ENCODE data around the gene PTPN23. TPM values are rescaled to one million over a fixed set of nuclear protein-coding genes. Genes with fewer than 3 reads are reported as not detected.

The PTPN23 gene
- total and polyA plus RNA-seq, 2 experiments from 2014 or later: 14.3 to 48.8 TPM

DNA sequence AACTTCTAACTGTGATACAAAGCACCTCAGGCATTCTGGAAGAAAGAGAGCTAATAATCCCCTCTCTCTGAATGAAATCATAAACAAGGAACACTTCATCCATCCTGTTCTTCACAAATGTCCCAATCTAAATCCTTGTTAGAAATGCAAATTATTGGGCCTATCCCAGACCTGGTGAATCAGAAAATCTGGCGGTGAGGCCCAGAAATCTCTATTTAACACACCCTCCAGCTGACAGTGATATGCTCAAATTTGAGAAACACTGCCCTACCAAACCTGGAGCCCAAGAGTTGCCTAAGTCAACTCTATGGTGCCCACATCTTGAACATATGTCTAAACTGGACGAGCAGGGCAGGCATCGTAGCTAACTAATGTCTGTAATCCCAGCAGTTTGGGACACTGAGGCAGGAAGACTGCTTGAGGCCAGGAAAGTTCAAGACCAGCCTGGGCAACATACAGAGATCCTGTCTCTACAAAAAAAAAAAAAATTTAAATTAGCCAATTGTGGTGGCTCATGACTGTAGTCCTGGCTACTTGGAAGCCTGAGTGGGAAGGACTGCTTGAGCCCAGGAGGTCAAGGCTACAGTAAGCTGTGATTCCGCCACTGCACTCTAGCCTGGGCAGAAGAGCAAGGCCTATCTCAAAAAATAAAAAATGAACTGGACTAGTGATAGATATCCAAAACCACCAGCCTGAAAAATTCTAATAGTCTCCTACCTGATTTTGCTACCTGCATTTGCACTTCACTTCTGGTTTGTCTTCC lies 71.8 kb downstream of the PTPN23 start:
- Histone ChIP-seq H3K9me2 (ENCODE audit: insufficient read depth) (no peaks in the 10 kb centered on the region), H3F3A (replicated peaks; ENCODE audit: low read depth) (no peaks in the 10 kb centered on the region; the same call in 1 of the 2 replicates), H3K27me3 (ENCODE audit: insufficient read depth) (no peaks in the 10 kb centered on the region), H3K4me1 (ENCODE audit: insufficient read depth) (no peaks in the 10 kb centered on the region; the same call in 1 of the 2 replicates), H3K4me2 (no peak overlapping the region), H3K79me2 (replicated peaks; ENCODE audit: insufficient read depth) (peaks cover 83% of the 10 kb centered on the region), H3K36me3 (ENCODE audit: insufficient read depth) (no peaks in the 10 kb centered on the region), H3K27ac (ENCODE audit: low read depth) (no peak overlapping the region), H4K20me1 (replicated peaks; ENCODE audit: insufficient read depth) (peaks cover 21% of the 10 kb centered on the region), H2AFZ (no peak overlapping the region), H3K4me3 (no peak overlapping the region)
- no peak for DNase-seq (ENCODE audit: low spot score)
- H3K4me1 Mint-ChIP-seq: no peaks in the 10 kb centered on the region
- H3K36me3 Mint-ChIP-seq (ENCODE audit: low read depth): peaks cover 10% of the 10 kb centered on the region; the same call in 2 of the 3 replicates
- H3K4me3 Mint-ChIP-seq: no peak overlapping the region
- H3K27me3 Mint-ChIP-seq (ENCODE audit: insufficient read depth, low read depth, poor library complexity): no peaks in the 10 kb centered on the region
- TF ChIP-seq POLR2AphosphoS5 (IDR thresholded peaks at IDR 0.05; ENCODE audit: low read depth): no peak
- no peak for TF ChIP-seq ZNF462 (CRISPR knock-in tag; IDR thresholded peaks at IDR 0.05)
- TF ChIP-seq ZNF331 (CRISPR knock-in tag; IDR thresholded peaks at IDR 0.05; ENCODE audit: low read depth): no peak
- no peak for TF ChIP-seq EZH2phosphoT487 (IDR thresholded peaks at IDR 0.05; ENCODE audit: unreplicated experiment)
- no peak for TF ChIP-seq STAT1 (IDR thresholded peaks at IDR 0.05; ENCODE audit: unreplicated experiment)
- no peak for TF ChIP-seq EZH2 (IDR thresholded peaks at IDR 0.05; ENCODE audit: low read depth, unreplicated experiment)
- TF ChIP-seq CREB1 (CRISPR knock-in tag; IDR thresholded peaks at IDR 0.05; ENCODE audit: low read depth): no peak
- TF ChIP-seq, protein P1, sequence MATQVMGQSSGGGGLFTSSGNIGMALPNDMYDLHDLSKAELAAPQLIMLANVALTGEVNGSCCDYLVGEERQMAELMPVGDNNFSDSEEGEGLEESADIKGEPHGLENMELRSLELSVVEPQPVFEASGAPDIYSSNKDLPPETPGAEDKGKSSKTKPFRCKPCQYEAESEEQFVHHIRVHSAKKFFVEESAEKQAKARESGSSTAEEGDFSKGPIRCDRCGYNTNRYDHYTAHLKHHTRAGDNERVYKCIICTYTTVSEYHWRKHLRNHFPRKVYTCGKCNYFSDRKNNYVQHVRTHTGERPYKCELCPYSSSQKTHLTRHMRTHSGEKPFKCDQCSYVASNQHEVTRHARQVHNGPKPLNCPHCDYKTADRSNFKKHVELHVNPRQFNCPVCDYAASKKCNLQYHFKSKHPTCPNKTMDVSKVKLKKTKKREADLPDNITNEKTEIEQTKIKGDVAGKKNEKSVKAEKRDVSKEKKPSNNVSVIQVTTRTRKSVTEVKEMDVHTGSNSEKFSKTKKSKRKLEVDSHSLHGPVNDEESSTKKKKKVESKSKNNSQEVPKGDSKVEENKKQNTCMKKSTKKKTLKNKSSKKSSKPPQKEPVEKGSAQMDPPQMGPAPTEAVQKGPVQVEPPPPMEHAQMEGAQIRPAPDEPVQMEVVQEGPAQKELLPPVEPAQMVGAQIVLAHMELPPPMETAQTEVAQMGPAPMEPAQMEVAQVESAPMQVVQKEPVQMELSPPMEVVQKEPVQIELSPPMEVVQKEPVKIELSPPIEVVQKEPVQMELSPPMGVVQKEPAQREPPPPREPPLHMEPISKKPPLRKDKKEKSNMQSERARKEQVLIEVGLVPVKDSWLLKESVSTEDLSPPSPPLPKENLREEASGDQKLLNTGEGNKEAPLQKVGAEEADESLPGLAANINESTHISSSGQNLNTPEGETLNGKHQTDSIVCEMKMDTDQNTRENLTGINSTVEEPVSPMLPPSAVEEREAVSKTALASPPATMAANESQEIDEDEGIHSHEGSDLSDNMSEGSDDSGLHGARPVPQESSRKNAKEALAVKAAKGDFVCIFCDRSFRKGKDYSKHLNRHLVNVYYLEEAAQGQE (IDR thresholded peaks at IDR 0.05; ENCODE audit: unreplicated experiment): no peak
- no peak for TF ChIP-seq CTCF (conservative IDR thresholded peaks at IDR 0.05; ENCODE audit: low read depth in 2 of 2)
- no peak for TF ChIP-seq JUNB (IDR thresholded peaks at IDR 0.05; ENCODE audit: unreplicated experiment)
- TF ChIP-seq ETS1 (IDR thresholded peaks at IDR 0.05): no peak
- no peak for TF ChIP-seq NANOG (IDR thresholded peaks at IDR 0.05; ENCODE audit: borderline replicate concordance)
- TF ChIP-seq ZNF114 (CRISPR knock-in tag; IDR thresholded peaks at IDR 0.05): no peak
- ATAC-seq: no peak
- H3K9me3 Mint-ChIP-seq: 0 out of 3 replicates have a peak, but pooled peaks cover 5% of the 10 kb centered on the region
- H3K27ac Mint-ChIP-seq: no peak overlapping the region

Measured in GM23338 (cell line).